Activated CD8-positive, alpha-beta memory T cell treated with anti-CD3 and anti-CD28 coated beads, Interleukin-2, amount 50 U/mL, for 4 hours (primary cell): Measurements from ENCODE around the gene TGIF1.
"Not testable (repeated sequence)": the region's sequence is repeated elsewhere in the genome, so short reads cannot be mapped to it uniquely, and the experiment has no call there.

ENCODE experiments used
- DNase-seq: peaks from one replicate; pipeline ENCODE4 v3.0.0-alpha.2; 2020

The TGIF1 gene

DNA sequence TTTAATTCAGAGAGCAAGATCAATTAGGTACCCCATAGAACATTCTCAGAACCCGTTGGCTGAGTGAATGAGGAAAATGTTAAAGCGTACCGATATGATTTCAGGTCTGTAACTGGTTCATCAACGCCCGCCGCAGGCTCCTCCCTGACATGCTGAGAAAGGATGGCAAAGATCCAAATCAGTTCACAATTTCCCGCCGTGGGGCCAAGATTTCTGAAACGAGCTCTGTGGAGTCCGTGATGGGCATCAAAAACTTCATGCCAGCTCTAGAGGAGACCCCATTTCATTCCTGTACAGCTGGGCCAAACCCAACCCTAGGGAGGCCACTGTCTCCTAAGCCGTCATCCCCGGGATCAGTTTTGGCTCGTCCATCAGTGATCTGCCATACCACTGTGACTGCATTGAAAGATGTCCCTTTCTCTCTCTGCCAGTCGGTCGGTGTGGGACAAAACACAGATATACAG, 7.3 kb downstream of the TGIF1 start:
- no peak for DNase-seq

DNA sequence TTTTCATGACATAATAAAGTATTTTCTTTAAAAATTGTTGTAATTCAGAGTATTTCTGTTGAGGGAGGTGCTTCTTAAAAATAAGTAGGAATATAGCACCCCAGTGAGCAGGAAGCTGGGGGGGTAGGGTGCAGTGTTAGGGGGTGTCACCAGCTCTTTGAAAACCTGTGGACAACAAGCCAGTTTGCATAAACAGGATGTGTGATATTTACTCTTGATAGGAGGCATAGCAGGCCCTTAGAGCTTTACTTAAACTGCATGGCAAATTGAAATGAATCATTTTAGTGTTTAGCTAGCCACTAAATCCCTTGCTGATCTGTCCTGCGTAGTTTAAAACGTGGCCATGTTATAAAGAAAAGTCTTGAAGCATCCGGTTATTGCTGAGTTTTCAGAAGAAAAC, 8.4 kb downstream of the TGIF1 start:
- DNase-seq = no peak

DNA sequence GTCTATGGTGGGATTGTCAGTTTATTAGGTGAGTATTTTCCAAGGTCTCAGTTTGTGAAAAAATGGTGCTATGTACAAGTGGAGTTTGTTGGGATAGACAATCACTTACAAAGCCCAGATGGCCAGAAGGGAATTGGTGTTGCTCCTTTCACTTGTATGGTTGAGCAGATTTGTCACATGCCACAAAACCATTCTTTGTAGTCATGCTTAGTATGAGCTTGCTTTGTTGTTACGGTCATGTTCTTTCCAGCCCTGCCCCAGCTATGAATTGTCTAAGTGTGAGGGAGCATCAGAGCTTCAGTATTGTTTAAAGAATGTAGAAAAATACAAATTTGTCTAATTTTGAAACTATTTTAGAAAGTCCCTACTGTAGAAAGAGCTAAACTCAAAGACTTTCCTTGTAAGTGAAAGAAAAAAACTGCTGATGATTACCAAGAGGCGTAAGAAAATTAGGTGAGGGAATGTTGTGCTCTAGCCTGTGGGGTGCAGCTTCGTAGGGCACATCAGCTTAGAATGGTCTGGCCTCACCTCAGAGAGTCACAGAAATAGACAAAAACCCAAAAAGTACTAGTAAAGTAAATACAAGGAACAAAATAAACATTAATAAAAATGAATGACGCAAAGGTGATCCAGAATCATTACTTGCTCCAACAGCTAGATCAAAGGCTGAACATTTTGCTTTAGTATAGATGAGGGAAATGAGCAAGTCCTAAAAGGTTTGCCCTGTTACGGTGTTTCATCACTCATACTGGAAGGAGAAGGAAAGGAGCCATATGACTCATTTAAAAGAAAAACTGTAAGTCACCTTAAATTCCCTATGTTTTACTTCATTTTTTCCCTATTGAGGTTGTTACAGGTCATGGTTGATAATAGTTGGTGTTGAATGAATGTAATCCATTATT, 9.2 kb downstream of the TGIF1 start:
- no peak for DNase-seq

DNA sequence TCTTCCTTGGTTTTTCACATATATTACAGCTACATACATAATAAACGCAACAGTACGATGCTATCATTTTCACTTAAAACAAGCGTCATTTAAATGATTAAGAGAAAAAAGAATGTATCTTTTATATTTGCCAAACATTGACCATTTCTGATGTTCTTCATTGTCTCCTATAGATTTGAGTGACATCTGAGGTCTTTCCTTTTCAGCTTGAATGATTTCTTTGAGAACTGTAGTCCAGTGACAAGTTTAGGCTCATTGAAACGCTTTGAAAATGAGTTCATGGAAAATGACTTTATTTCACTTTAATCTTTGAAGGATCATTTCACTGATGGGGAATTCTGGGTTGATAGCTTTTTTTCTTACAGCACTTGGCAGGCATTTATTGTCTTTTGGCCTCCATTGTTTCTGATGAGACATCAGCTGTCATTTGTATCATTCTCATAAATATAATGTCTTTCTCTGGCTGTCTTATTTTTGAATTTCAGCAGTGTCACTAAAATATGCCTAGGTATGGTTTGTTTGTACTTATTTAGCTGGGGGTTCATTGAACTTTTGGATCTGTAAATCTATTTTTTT, 10.9 kb downstream of the TGIF1 start:
- no peak for DNase-seq

DNA sequence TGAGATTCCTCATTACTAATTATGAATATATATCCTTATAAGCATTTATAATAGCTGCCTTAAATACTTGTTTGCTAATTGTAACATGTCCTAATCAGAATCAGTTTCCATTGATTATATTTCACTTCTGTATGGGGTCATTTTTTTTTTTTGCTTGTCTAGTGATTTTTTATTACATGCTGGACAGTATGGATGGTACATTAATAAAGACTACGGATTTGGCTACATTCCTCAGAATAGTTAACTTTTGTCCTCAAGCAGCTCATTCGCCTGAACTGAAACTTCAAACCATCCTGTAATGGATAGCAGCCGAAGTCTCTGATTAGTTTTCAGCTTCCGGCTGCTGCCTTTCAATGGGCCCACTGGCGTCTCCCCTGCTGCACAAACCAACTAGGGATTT, 11.7 kb downstream of the TGIF1 start:
- no peak for DNase-seq

- DNase-seq = no peak
These were observed 13.1 kb downstream of the TGIF1 start for GRCh38 chr18:3463051-3463450.

- DNase-seq = no peak
These were observed 16.1 kb downstream of the TGIF1 start for GRCh38 chr18:3466045-3466444.

DNA sequence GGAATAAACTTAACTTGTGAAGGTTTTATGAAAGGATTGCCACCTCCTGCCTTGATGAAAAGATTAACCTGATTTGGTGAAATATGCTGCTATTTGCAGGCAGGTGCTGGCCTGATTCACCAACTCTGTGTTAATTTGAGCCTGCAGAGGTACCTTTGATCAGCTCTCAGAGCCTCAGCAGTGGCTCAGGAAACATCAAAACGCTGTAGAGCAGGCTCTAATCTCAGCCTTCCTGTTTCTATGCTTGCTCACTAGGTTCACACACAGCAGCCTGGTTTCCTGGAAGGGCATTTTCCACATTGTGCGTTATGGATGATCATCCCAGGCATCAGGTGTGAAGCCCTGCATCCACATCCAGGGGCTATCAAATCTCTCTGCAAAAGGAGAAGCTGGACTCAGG, 16.9 kb downstream of the TGIF1 start:
- DNase-seq = no peak

DNA sequence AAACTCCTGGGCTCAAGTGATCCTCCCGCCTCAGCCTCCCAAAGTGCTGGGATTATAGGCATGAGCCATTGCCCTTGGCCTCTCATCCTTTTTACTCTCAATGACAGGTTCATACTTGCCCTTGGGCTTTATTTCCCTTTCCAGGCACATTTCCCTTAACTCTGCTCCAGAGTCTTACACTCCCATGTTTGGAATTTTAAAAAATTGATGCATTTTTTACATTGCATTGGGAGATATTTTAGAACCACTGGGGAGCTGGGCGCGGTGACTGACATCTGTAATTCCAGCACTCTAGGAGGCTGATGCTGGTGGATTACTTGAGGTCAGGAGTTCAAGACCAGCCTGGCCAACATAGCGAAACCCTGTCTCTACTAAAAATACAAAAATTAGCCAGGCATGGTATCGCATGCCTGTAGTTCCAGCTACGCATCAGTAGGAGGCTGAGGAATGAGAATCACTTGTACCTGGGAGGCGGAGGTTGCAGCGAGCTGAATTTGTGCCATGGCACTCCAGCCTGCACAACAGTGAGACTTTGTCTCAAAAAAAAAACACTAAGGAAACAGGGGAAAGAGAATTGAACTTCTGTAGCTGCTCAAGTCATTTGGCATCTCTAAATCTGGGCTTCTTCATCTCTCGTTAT, 18.2 kb downstream of the TGIF1 start:
- DNase-seq = no peak

- DNase-seq = no peak
These were observed 18.9 kb downstream of the TGIF1 start for GRCh38 chr18:3468833-3469232.

GRCh38 chr18:3471141-3471648, 21.2 kb downstream of the TGIF1 start:
- no peak for DNase-seq

DNA sequence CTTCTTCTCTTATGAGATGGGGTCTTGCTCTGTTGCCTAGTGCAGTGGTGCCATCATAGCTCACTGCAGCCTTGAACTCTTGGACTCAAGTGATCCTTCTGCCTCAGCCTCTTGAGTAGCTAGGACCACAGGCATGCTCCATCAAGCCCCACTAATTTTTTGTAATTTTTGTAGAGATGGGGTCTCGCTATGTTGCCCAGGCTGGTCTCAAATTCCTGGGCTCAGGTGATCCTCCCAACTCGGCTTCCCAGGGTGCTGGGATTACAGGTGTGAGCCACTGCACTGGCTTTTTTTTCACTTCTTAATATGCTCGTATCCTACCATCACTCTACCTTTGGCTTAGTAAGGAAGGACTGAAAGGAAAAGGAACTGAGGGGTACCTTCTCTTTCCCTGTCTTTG, 22.1 kb downstream of the TGIF1 start:
- not testable (repeated sequence) for DNase-seq

GRCh38 chr18:3472681-3473544, 22.9 kb downstream of the TGIF1 start:
- DNase-seq = no peak

DNA sequence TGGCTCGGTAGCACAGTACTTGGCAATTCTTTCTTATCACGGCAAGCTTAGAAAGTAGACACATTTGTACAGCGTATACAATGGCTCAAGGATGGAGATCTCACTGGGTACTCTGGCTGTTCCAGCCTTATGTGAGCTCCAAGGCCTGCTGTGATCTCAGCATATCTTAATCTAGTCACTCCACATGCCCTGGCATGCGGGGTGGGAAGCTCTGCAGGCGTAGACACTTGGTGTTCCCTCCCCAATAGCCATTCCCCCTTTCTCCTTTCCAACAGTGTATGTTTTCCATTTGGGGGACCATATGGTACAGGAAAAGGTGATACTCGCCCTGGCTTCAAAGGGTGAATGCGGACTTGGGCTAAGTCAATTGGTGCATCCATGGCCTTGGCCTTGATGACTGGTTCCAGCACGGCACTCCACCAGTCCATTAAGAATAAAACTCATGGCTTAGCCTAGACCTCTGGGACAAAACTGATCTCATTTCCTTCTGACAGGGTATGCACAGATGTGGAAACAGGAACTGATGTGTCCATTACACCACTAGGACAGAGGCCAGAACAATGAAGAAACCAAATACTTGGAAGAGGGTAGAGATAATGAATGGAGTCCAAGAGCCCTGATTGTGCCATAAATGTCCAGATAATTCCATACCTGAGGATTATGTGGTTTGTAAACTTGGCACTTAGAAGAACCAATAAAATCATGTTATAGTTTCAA, 28.4 kb downstream of the TGIF1 start:
- no peak for DNase-seq

DNA sequence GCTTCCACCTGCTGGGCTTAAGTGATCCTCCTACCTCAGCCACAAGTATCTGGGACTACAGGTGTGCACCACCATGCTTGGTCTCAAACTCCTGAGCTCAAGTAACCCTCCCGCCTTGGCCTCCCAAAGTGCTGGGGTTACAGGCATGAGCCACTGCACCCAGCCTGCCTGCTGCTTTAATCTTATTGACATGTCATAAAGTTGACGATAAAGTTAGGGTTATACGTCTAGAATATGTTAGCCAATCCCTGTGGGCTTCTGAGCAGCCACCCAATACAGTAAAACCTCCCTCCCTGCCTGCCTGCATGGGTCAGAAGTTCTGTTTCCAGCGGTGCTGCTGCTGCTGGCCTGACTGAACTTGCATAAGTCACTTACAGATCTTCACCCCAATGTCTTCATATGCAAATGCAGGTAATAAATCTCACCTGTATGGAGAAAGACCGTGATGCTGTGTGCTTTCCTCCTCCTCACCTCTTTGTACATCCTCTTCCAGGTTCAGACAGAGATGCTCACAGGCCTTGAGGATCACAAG, 30.1 kb downstream of the TGIF1 start:
- DNase-seq = no peak

- no peak for DNase-seq
These were observed 31.0 kb downstream of the TGIF1 start for GRCh38 chr18:3480827-3481573.

DNA sequence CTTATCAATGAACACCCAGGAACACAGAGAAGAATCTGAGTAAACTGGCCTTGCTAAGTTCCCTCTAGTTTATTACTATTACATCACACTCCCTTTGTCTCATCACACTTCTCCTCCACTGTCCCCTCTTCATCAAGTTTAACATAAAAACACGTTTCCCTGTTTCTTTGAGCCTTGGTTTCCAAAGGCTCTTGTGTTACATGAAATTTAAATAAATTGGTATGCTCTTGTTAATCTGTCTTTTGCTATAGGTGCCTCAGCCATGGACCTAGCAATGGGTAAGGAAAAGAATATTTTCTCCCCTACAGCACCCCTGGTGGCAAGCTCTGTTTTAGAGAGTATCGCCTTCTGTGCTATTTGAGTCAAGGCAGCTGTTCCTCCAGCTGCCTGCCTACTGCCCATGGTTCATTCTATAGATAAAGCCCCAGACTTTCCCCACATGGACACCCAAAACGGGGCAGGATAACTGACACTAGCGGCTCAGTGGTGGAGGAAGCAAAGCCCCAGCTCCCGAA, 31.8 kb downstream of the TGIF1 start:
- DNase-seq = peak; percentile 35

DNA sequence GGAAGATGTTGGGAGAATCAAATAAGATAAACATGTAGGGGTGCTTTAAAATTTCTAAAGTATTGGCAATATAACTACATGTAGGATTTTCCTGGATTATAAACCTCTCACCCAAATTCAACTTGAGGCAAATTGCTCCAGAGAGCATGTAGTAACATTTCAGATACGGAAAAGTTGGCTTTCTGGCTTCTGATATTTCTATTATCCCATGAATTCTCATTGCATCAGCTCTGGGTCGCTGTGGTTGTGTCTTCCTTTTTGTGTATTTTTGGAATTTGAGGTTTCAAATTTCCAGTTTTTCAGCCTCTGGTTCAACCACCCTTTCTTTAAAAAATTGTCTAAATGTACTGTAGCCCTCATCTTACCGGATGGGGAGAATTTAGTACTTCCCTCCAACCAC, 32.3 kb downstream of the TGIF1 start:
- DNase-seq = no peak

- no peak for DNase-seq
These were observed 35.5 kb downstream of the TGIF1 start for GRCh38 chr18:3485153-3486149.

DNA sequence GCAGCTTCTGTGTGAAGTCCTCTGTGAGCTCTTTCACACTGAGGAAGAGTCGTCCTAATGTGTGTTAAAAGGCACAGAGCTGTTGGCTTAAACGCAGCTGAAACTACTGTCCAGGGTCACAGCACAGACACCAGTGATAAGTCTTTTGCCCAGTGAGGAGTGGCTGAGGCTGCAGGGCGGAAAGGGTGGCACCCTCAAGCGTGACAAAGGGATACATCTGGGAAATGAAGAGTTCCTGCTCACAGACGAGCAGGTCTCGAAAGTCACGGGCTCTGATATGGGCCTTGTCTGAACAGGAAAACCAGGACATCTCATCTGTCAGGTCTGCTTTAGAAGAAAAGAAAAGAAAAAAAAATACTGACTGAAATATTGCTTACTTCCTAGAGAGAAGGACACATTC, 36.5 kb downstream of the TGIF1 start:
- no peak for DNase-seq
